Skeletal muscle tissue (tissue), 4 donors: ENCODE measurements around the gene GP1BB. TPM values are rescaled to one million over a fixed set of nuclear protein-coding genes. Genes with fewer than 3 reads are reported as not detected.
"Not testable (repeated sequence)": the region's sequence is repeated elsewhere in the genome, so short reads cannot be mapped to it uniquely, and the experiment has no call there.

Source experiments
- H3K27ac ChIP-seq: one replicate; pipeline ENCODE4 v1.7.0; 2013; ENCODE audit warnings: mild to moderate bottlenecking, low read depth, low read length, inconsistent platforms
- H3K27me3 ChIP-seq, 3 donors: one replicate each; pipeline ENCODE4 v1.7.0; 2013; ENCODE audit warnings: low read length in 3 of 3; ENCODE audit not compliant: control insufficient read depth in 3 of 3, insufficient read depth in 3 of 3
- H3K36me3 ChIP-seq, 3 donors: one replicate each; pipeline ENCODE4 v1.7.0; 2013; ENCODE audit warnings: low read length in 3 of 3; ENCODE audit not compliant: control insufficient read depth in 3 of 3, insufficient read depth in 3 of 3
- H3K4me1 ChIP-seq, 3 donors: one replicate each; pipeline ENCODE4 v1.7.0; 2013; ENCODE audit warnings: low read length in 3 of 3, mild to moderate bottlenecking in 3 of 3; ENCODE audit not compliant: control insufficient read depth in 3 of 3, insufficient read depth in 3 of 3
- H3K4me3 ChIP-seq, 3 donors: one replicate each; pipeline ENCODE4 v1.7.0; 2013; ENCODE audit warnings: low read length in 3 of 3
- H3K9ac ChIP-seq, 3 donors: one replicate each; pipeline ENCODE4 v1.7.0; 2013; ENCODE audit warnings: low read length in 3 of 3, mild to moderate bottlenecking in 3 of 3, moderate library complexity in 2 of 3, low read depth in 1 of 3
- H3K9me3 ChIP-seq, 3 donors: one replicate each; pipeline ENCODE4 v1.7.0; 2013; ENCODE audit warnings: low read length in 3 of 3; ENCODE audit not compliant: control insufficient read depth in 3 of 3
- total RNA-seq: library from RNA; depleted of rRNA; stranded (reverse); fragments of >200 nt; gene quantifications from one replicate; pipeline ENCODE4 v1.2.3, GENCODE V29; 2014
- donor health status: Osteomylitis.

GP1BB gene
- total RNA-seq = 6.8 TPM

DNA sequence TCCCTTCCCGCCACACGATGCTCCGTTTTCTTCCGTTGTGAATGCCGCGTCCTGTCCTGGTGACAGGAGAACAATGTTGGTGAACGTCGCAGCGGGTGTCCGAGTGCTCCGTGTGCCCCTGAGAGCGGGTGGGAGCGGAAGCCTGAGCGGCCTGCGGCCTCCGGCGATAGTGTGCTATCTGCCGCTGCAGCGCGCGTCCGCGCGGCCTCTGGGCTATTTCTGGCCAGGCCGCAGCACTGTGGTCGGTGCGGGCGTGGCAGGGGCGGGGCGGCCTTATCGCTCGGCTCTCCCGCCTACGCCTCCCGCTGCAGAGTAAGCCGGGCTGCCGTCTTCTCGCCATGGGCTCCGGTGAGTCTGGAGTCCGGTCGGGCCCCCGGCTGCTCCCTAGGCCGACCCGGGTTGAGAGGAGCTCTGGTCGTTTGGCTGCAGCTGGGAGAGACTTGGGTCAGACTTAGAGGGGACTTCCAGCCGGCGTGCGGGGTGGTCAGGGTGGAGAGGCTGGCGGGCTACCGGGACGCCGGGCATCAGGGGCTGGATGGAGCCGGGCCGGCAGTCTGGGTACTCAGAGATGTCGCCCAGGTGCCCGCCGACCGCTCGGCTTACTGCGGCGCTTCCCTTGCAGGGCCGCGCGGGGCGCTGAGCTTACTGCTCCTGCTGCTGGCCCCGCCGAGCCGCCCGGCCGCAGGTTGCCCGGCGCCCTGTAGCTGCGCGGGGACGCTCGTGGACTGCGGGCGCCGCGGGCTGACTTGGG lies at the start of gene GP1BB:
TSS of gene GP1BB (plus strand) at position 308 of the 751 bp plus-strand sequence. CDS start at position 339, 31 bp downstream.
- Histone ChIP-seq H3K27ac (no peak within 1 kb of the TSS), H3K9me3 (no peaks in the 10 kb centered on the region), H3K27me3 (peaks cover 13 to 32% (median 21%) of the 10 kb centered on the region in 3 donors), H3K9ac (no peak within 1 kb of the TSS), H3K4me3 (no peak within 1 kb of the TSS), H3K4me1 (peaks cover 0 to 15% (median 10%) of the 10 kb centered on the region in 3 donors), H3K36me3 (peaks cover 0 to 3% (median 2%) of the 10 kb centered on the region in 3 donors)

DNA sequence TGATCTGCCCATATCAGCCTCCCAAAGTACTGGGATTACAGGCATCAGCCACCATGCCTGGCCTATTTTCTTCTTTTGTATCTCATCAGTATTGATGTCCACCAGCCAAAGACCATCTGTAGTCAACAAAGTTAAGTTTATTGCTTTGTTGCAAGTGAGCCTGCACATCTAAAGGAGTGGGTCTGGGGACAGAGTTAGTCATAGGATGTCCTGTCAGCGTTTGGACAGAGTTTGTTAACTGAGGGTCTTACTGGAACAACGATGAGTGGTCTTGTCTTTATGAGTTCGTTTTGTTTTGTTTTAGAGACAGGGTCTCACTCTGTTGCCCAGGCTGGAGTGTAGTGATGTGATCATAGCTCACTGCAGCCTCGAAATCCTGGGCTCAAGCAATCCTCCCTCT lies 49.7 kb upstream of the GP1BB start:
- Histone ChIP-seq H3K36me3 (no peaks in the 10 kb centered on the region), H3K27me3 (peaks cover 0 to 4% (median 0%) of the 10 kb centered on the region in 3 donors), H3K4me3 (no peak overlapping the region), H3K27ac (no peak overlapping the region), H3K4me1 (peaks cover 0 to 2% (median 2%) of the 10 kb centered on the region in 3 donors), H3K9me3 (no peaks in the 10 kb centered on the region), H3K9ac (no peak overlapping the region)

DNA sequence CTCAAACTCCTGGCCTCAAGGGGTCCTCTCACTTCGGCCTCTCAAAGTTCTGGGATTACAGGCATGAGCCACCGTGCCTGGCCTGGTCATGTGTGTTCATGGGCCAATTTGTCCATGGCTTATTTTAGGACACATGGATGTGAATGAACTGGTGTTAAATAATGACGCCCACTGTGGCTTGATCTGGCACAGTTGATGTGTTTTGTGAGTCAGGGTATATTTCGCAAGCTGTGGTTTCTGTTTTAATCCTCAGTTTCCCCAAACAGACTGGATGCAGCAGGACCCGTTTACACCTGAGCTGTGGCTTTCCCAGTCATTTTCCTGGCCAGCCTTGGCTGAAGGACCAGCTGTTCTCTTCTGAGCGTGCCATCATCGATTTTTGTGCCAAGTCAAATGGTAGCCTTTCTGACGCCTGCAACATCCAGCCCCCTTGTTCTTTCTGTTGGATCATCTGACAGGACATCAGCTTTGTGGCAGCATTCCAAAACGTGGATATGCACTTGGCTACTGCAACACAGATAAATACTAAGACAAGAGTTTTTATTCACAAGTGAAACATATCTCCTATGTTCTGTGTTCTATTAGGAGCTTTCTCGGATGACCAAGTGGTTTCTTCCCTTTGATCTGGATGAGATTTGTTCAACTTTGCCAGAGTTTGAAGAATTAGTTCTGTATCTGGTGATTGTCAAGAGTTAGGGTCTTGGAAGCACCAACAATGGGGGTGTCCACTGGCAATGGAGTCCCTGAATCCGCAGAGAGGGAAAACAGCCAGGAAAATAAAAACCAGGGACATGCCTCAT lies 49.0 kb upstream of the GP1BB start:
- no peaks in the 10 kb centered on the region for H3K36me3 ChIP-seq
- no peak overlapping the region for H3K27ac ChIP-seq
- H3K27me3 ChIP-seq = peaks cover 0 to 4% (median 0%) of the 10 kb centered on the region in 3 donors
- no peak overlapping the region for H3K9ac ChIP-seq
- H3K9me3 ChIP-seq = no peaks in the 10 kb centered on the region
- H3K4me1 ChIP-seq = peaks cover 0 to 2% (median 2%) of the 10 kb centered on the region in 3 donors
- no peak overlapping the region for H3K4me3 ChIP-seq

DNA sequence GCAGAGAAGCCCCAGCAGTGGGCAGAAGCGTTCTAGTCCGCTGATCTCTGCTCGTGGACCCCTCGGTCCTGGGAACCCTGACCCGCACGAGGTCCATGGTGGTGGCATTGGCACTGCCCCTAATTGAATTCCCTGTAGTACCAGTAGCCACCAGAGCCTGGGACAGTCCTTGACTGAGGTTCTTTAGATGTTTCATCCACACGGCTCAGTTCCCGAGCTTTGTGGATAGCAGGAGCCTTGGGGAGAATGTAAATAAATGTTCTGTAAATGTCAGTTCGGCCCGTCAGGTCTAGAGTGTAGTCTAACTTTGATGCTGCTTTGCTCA lies 48.4 kb upstream of the GP1BB start:
- Histone ChIP-seq H3K9ac (no peak overlapping the region), H3K27ac (no peak overlapping the region), H3K4me3 (no peak overlapping the region), H3K36me3 (no peaks in the 10 kb centered on the region), H3K27me3 (peaks cover 0 to 4% (median 2%) of the 10 kb centered on the region in 3 donors), H3K9me3 (no peaks in the 10 kb centered on the region), H3K4me1 (peaks cover 0 to 5% (median 5%) of the 10 kb centered on the region in 3 donors)

DNA sequence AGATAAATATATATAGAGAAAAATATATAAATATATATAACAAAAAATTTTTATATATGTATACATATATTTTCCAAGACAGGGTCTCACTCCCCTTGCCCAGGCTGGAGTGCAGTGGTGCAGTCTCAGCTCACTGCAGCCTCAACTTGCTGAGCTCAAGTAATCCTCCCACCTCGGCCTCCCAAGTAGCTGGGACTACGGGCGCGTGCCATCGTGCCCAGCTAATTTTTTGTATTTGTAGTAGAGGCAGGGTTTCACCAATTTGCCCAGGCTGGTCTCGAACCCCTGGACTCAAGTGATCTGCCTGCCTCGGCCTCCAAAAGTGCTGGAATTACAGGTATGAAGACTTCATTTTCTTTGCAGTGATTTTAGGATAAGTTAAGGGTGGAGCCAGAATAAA lies 47.9 kb upstream of the GP1BB start:
- H3K9me3 ChIP-seq = no peaks in the 10 kb centered on the region
- H3K4me1 ChIP-seq = peaks cover 0 to 6% (median 3%) of the 10 kb centered on the region in 3 donors
- no peak overlapping the region for H3K27ac ChIP-seq
- H3K9ac ChIP-seq = no peak overlapping the region
- H3K27me3 ChIP-seq = peaks cover 4 to 8% (median 5%) of the 10 kb centered on the region in 3 donors
- no peaks in the 10 kb centered on the region for H3K36me3 ChIP-seq
- no peak overlapping the region for H3K4me3 ChIP-seq

DNA sequence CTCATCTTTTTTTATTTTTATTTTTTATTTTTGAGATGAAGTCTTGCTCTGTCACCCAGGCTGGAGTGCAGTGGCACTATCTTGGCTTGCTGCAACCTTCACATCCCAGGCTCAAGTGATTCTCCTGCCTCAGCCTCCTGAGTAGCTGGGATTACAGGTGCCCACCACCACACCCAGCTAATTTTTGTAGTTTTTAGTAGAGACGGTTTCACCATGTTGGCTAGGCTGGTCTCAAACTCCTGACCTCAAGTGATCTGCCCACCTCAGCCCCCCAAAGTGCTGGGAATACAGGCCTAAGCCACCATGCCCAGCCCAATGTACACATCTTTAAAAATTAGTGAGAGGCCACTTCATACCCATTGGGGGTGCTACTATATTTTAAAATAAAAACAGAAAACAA lies 46.9 kb upstream of the GP1BB start:
- not testable (repeated sequence) for H3K4me1 ChIP-seq, H3K27ac ChIP-seq, H3K36me3 ChIP-seq, H3K9me3 ChIP-seq, H3K9ac ChIP-seq, H3K4me3 ChIP-seq
- peaks cover 4 to 11% (median 9%) of the 10 kb centered on the region in 3 donors for H3K27me3 ChIP-seq

DNA sequence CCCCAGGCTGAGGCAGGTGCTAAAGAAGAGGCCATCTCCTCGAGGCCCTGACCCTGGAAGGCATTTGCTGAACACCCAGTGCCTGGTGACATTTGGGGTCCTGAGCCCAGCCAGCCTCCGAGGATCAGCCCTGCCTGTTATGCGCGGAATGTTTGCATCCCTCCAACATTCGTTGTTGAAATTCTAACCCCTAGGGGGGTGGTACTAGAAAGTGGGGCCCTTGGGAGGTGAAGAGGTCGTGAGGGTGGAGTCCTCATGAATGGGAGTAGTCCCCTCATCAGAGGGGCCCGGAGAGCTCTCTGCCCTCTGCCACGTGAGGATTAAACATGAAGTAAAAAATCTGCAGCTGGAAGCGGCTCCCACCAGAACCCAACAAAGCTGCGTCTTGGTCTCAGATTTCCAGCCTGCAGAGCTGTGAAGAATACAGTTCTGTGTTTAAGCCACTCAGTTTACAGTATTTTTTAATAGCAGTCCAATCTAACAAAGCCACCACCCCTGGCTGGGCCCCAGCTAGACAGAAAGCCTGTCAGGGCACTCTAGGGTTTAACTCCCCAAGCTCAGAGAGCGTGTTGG lies 44.3 kb upstream of the GP1BB start:
- no peak overlapping the region for H3K9ac ChIP-seq
- H3K27me3 ChIP-seq = peaks cover 4 to 12% (median 11%) of the 10 kb centered on the region in 3 donors
- no peak overlapping the region for H3K4me3 ChIP-seq
- no peak overlapping the region for H3K27ac ChIP-seq
- no peaks in the 10 kb centered on the region for H3K36me3 ChIP-seq
- H3K4me1 ChIP-seq = peaks cover 0 to 7% (median 3%) of the 10 kb centered on the region in 3 donors
- no peaks in the 10 kb centered on the region for H3K9me3 ChIP-seq

DNA sequence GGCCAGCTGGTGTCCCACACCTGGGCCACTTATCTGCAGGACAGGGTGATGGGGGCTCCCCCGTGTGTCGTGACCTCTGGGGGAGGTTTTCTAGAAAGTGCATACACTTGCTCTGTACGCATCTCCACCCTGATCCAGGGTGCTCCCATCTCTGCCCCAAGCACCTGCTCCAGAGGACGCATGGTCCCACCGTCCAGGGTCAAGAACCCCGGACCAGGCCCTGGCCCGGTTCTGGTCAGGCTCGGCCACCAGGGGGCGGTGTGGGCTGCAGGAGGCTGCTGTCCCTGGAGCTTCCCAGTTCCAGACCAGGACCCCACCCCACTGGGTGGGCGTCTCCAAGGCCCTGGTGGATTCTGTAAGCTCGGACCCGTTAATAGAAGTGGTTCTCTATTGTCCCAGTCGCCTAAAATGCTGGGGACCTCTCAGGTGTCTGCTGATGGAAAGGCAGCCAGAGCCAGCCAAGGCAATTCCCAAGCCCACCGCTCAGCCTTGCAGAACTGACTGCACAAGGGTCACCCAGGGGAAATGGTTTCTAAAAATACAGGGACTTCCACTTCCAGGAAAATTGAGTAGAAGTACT lies 43.7 kb upstream of the GP1BB start:
- Histone ChIP-seq H3K27me3 (peaks cover 4 to 12% (median 7%) of the 10 kb centered on the region in 3 donors), H3K36me3 (no peaks in the 10 kb centered on the region), H3K27ac (no peak overlapping the region), H3K9ac (no peak overlapping the region), H3K4me1 (peaks cover 0 to 5% (median 3%) of the 10 kb centered on the region in 3 donors), H3K9me3 (no peaks in the 10 kb centered on the region), H3K4me3 (no peak overlapping the region)

DNA sequence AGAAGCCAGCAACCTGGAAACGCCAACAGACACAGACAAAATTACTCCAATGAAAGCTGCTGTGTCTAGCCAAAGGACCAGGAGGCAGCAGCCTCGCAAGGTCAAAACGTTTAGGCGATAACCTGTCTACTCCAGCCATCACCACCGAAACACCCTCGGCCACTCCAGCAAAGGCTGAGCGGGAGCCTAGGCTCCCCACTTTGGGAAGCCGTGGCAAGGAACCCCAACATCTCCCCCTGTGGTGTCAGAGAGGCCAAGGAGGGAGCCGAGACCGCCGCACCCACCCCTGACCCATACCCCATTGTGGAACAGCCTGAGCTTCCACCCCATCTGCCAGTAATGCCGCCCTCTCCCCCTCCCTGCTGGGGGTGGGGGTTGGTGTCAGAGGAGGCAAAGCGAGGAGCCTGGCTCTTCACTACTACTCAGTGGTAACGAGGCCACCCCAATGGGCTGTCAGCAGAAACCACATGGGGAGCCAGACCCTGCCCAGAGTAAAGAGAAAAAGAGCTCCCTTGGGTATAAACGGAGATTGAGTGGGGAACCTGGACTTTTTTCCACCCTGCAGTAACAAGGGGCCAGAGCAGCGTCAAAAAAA lies 43.0 kb upstream of the GP1BB start:
- Histone ChIP-seq H3K9ac (no peak overlapping the region), H3K36me3 (no peaks in the 10 kb centered on the region), H3K27me3 (peaks cover 4 to 12% (median 7%) of the 10 kb centered on the region in 3 donors), H3K9me3 (no peaks in the 10 kb centered on the region), H3K27ac (no peak overlapping the region), H3K4me1 (peaks cover 0 to 5% (median 3%) of the 10 kb centered on the region in 3 donors), H3K4me3 (no peak overlapping the region)
